Measurements from ENCODE around the gene RPS16.

DNA sequence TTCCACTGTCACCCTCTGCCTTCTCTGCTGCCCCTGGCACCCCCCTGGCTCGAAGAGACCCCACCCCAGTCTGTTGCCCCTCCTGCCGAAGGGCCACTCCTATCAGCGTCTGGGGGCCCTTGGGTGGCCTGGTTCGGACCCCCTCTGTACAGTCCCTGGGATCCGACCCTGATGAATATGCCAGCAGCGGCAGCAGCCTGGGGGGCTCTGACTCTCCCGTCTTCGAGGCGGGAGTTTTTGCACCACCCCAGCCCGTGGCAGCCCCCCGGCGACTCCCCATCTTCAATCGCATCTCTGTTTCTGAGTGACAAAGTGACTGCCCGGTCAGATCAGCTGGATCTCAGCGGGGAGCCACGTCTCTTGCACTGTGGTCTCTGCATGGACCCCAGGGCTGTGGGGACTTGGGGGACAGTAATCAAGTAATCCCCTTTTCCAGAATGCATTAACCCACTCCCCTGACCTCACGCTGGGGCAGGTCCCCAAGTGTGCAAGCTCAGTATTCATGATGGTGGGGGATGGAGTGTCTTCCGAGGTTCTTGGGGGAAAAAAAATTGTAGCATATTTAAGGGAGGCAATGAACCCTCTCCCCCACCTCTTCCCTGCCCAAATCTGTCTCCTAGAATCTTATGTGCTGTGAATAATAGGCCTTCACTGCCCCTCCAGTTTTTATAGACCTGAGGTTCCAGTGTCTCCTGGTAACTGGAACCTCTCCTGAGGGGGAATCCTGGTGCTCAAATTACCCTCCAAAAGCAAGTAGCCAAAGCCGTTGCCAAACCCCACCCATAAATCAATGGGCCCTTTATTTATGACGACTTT lies 27.1 kb downstream of the RPS16 start:
- TF ChIP-seq, protein P1, sequence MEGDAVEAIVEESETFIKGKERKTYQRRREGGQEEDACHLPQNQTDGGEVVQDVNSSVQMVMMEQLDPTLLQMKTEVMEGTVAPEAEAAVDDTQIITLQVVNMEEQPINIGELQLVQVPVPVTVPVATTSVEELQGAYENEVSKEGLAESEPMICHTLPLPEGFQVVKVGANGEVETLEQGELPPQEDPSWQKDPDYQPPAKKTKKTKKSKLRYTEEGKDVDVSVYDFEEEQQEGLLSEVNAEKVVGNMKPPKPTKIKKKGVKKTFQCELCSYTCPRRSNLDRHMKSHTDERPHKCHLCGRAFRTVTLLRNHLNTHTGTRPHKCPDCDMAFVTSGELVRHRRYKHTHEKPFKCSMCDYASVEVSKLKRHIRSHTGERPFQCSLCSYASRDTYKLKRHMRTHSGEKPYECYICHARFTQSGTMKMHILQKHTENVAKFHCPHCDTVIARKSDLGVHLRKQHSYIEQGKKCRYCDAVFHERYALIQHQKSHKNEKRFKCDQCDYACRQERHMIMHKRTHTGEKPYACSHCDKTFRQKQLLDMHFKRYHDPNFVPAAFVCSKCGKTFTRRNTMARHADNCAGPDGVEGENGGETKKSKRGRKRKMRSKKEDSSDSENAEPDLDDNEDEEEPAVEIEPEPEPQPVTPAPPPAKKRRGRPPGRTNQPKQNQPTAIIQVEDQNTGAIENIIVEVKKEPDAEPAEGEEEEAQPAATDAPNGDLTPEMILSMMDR (IDR thresholded peaks at IDR 0.05), result no peak
- TF ChIP-seq POLR2A (IDR thresholded peaks at IDR 0.05), result peak; percentile 26 to 27
